Nephron progenitor cell (in vitro differentiated cells): ENCODE data around the gene CCDC200.
"Not testable (repeated sequence)": the region's sequence is repeated elsewhere in the genome, so short reads cannot be mapped to it uniquely, and the experiment has no call there.

Source experiments
- DNase-seq: peaks from one replicate; pipeline ENCODE4 v3.0.0; 2021
- H3K27ac Mint-ChIP-seq: 2 replicates; pipeline ENCODE4 v1.8.0; 2021; ENCODE audit warnings: mild to moderate bottlenecking, moderate library complexity, mixed read lengths
- H3K27me3 Mint-ChIP-seq: 2 replicates; pipeline ENCODE4 v1.8.0; 2021; ENCODE audit warnings: mild to moderate bottlenecking, low read depth, mixed read lengths; ENCODE audit not compliant: poor library complexity
- H3K36me3 Mint-ChIP-seq: 2 replicates; pipeline ENCODE4 v1.8.0; 2021; ENCODE audit warnings: low read depth, mixed read lengths
- H3K4me1 Mint-ChIP-seq: 2 replicates; pipeline ENCODE4 v1.8.0; 2021; ENCODE audit warnings: mixed read lengths
- H3K4me3 Mint-ChIP-seq: 2 replicates; pipeline ENCODE4 v1.8.0; 2021; ENCODE audit warnings: mild to moderate bottlenecking, moderate library complexity, mixed read lengths
- H3K9me3 Mint-ChIP-seq: 2 replicates; pipeline ENCODE4 v1.8.0; 2021; ENCODE audit warnings: mild to moderate bottlenecking, moderate library complexity, mixed read lengths

CCDC200 gene

DNA sequence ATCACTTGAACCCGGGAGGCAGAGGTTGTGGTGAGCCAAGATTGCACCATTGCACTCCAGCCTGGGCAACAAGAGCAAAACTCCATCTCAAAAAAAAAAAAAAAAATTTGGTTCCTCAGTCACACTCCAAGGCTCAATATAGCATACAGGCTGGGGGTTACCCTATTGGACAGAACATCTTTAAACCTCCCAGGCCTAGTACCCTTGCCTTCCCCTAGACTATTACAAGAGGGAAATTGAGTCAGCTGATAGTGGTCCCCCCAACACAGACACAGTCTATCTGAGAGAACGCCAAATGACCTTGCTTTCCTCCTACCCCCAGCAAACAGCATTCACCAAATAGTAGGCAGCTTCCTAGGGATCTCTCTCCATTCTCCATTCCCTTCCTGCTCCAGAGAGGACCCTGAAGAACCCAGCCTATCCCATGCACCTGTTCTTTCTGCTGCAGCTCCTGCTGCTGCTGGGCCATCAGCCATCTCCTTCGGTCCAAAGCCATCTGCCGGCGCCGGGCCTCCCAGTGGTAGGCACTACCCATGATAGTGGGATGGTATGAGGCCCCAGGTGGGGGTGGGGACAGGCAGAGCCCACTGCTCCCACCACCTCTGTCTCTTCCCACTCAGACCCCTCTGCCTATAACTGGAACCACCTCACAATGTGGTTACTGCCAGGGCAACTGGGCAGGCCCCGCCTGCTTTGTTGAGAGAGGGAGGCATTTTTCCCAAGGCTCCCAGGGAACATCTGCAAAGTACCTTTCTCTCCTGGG lies at the start of gene CCDC200:
Gene CCDC200, minus strand, starts transcription at position 604 of the 763 bp plus-strand sequence. Its CDS starts 69 bp downstream, at position 535.
- peaks cover 14% of the 10 kb centered on the region for H3K4me1 Mint-ChIP-seq
- not testable (repeated sequence) for H3K27ac Mint-ChIP-seq, DNase-seq, H3K36me3 Mint-ChIP-seq, H3K27me3 Mint-ChIP-seq, H3K4me3 Mint-ChIP-seq, H3K9me3 Mint-ChIP-seq

GRCh38 chr17:43272914-43273313 lies 44.5 kb upstream of the CCDC200 start:
- not testable (repeated sequence) for H3K27ac Mint-ChIP-seq, H3K9me3 Mint-ChIP-seq

DNA sequence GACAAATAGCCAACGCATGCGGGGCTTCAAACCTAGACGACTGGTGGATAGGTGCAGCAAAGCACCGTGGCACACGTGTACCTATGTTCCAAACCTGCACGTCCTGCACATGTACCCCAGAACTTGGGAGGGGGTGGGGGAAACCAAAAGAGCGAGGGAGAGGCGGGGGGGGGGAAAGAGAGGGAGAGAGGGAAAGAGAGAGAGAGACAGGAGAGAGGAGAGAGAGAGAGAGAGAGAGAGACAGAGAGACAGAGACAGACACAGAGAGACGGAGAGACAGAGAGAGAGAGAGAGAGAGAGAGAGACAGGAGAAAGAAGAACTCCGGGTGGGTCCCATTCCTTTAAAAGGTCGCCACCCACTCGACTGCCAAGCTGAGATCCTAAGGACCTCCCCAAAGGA lies 44.1 kb upstream of the CCDC200 start:
- H3K27me3 Mint-ChIP-seq, H3K9me3 Mint-ChIP-seq: not testable (repeated sequence)
- DNase-seq: peak; percentile 0

More at GRCh38 chr17:43272914-43273313, 44.5 kb upstream of the CCDC200 start:
- H3K4me3 Mint-ChIP-seq, DNase-seq, H3K4me1 Mint-ChIP-seq, H3K36me3 Mint-ChIP-seq, H3K27me3 Mint-ChIP-seq: not testable (repeated sequence)

DNA sequence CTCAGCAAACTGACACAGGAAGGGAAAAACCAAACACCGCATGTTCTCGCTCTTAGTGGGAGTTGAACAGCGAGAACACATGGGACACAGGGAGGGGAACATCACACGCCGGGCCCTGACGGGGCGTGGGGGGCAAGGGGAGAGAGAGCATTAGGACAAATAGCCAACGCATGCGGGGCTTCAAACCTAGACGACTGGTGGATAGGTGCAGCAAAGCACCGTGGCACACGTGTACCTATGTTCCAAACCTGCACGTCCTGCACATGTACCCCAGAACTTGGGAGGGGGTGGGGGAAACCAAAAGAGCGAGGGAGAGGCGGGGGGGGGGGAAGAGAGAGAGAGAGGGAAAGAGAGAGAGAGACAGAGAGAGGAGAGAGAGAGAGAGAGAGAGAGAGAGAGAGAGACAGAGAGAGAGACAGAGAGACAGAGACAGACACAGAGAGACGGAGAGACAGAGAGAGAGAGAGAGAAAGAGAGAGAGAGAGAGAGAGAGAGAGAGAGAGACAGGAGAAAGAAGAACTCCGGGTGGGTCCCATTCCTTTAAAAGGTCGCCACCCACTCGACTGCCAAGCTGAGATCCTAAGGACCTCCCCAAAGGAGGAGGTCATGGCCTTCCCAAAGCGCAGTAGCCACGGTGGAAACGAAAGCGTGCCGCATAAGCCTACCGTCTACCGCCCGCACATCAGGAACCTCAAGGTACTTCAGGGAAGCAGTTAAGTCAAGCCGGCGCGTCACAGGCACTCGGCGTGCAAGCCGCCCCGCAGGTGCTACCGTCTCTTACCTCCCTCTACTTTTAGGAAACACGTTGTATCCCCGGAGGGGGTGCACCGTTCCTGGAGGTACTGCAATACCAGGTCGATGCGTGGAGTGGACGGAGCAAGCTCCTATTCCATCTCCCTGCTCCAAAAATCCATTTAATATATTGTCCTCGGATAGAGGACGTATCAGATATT lies 42.4 kb upstream of the CCDC200 start:
- not testable (repeated sequence) for H3K27ac Mint-ChIP-seq, H3K36me3 Mint-ChIP-seq, H3K27me3 Mint-ChIP-seq, H3K4me3 Mint-ChIP-seq, H3K9me3 Mint-ChIP-seq, H3K4me1 Mint-ChIP-seq, DNase-seq

More for the DNA sequence above, 44.1 kb upstream of the CCDC200 start:
- H3K4me1 Mint-ChIP-seq, H3K4me3 Mint-ChIP-seq, H3K36me3 Mint-ChIP-seq: not testable (repeated sequence)
- H3K27ac Mint-ChIP-seq: peak overlapping the region; percentile 57

DNA sequence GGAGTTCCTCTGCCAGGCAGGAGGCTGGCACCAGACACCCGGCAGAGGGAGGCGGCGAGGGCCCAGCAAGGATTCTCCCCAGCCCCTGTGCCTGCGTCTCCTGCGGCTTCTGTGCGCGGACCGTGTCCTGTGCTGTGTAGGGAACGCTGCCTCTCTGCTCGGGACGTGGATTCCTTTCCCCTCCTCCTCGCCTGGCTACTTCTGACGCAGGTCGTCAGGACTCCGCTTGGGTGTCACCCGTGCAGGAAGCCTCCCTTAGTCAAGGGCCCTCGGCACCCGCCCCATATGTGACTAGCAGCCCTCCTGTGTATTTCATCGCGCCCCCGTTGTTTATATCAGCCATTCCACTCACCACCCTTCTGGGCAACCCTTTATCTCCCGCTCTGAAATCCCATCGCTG lies 18.0 kb upstream of the CCDC200 start:
- H3K4me1 Mint-ChIP-seq, DNase-seq, H3K27me3 Mint-ChIP-seq, H3K4me3 Mint-ChIP-seq, H3K9me3 Mint-ChIP-seq, H3K36me3 Mint-ChIP-seq, H3K27ac Mint-ChIP-seq: not testable (repeated sequence)

GRCh38 chr17:43240596-43241352 lies 12.4 kb upstream of the CCDC200 start:
- H3K9me3 Mint-ChIP-seq, H3K4me3 Mint-ChIP-seq, H3K27me3 Mint-ChIP-seq, H3K36me3 Mint-ChIP-seq, DNase-seq, H3K4me1 Mint-ChIP-seq, H3K27ac Mint-ChIP-seq: not testable (repeated sequence)

GRCh38 chr17:43239597-43239996 lies 11.2 kb upstream of the CCDC200 start:
- H3K27ac Mint-ChIP-seq, H3K36me3 Mint-ChIP-seq, DNase-seq, H3K9me3 Mint-ChIP-seq, H3K4me3 Mint-ChIP-seq, H3K4me1 Mint-ChIP-seq, H3K27me3 Mint-ChIP-seq: not testable (repeated sequence)

- not testable (repeated sequence) for H3K4me3 Mint-ChIP-seq, H3K36me3 Mint-ChIP-seq, H3K9me3 Mint-ChIP-seq, H3K27ac Mint-ChIP-seq, H3K4me1 Mint-ChIP-seq, DNase-seq, H3K27me3 Mint-ChIP-seq
Observed at GRCh38 chr17:43233877-43234276, 5.5 kb upstream of the CCDC200 start, which contains the start of gene RNU2-1. Gene RNU2-1 (minus strand): TSS chr17:43233977.

- H3K4me3 Mint-ChIP-seq, H3K9me3 Mint-ChIP-seq, H3K27me3 Mint-ChIP-seq, H3K27ac Mint-ChIP-seq, H3K4me1 Mint-ChIP-seq, DNase-seq, H3K36me3 Mint-ChIP-seq: not testable (repeated sequence)
Observed at GRCh38 chr17:43233263-43233662, 4.8 kb upstream of the CCDC200 start.

DNA sequence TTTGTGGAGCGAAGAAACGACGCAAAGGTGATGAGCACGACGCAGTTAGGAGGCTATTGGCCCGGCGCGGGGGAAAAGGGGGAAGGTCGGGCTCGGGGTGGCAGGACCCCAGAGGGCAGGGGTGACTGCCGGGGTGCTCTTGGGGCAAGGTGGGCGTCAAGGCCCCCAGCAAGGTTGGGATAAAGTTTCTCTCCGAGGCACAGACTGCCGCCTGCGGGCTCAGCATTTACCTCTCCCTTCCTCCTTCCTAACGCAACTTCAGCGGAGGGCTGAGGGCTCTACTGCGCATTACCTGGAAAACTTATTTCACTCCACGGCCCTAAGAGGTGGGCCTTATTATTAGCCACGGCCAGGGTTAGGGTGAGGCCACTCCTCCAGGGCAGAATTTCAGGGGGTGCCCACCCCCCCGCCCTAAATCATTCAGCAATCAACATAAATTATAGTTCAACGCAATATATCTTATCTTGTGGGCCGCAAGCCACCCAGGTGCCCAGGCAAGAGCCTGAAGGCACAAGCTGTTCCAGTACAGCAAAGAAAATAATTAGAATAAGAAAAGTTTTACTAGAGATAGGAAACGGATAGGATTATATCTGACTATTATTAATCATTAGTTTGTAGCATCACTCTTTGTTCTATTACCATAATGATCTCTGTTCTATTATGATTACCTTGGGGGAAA lies 3.7 kb upstream of the CCDC200 start:
- not testable (repeated sequence) for H3K27ac Mint-ChIP-seq, H3K27me3 Mint-ChIP-seq, H3K36me3 Mint-ChIP-seq, H3K4me1 Mint-ChIP-seq, H3K9me3 Mint-ChIP-seq
- H3K4me3 Mint-ChIP-seq: peak overlapping the region; percentile 17
- DNase-seq: peak; percentile 53

- not testable (repeated sequence) for H3K27ac Mint-ChIP-seq, H3K4me1 Mint-ChIP-seq, H3K9me3 Mint-ChIP-seq, H3K36me3 Mint-ChIP-seq, H3K4me3 Mint-ChIP-seq, H3K27me3 Mint-ChIP-seq
- DNase-seq: peak; percentile 16
Observed at GRCh38 chr17:43231205-43232020, 3.0 kb upstream of the CCDC200 start.
